Measurements from ENCODE around the gene POU6F2. TPM values are rescaled to one million over a fixed set of nuclear protein-coding genes. Genes with fewer than 3 reads are reported as not detected.

POU6F2 gene
- total RNA-seq, 1 donor from 2014 or later: 3.3 TPM

GRCh38 chr7:39291628-39292410 lies 314.1 kb downstream of the POU6F2 start:
- FAIRE-seq: no peak
- DNase-seq (ENCODE audit: low spot score in 2 of 2): no peak

GRCh38 chr7:39293056-39293823 lies 315.5 kb downstream of the POU6F2 start:
- DNase-seq (ENCODE audit: low spot score in 2 of 2) (no peak), FAIRE-seq (no peak)

GRCh38 chr7:39294022-39294421 lies 316.3 kb downstream of the POU6F2 start:
- DNase-seq (ENCODE audit: low spot score in 2 of 2) (no peak), FAIRE-seq (no peak)

- no peak for DNase-seq (ENCODE audit: low spot score in 2 of 2)
These were observed 318.1 kb downstream of the POU6F2 start for GRCh38 chr7:39295796-39296195.

GRCh38 chr7:39299695-39300094 lies 322.0 kb downstream of the POU6F2 start:
- FAIRE-seq (no peak), DNase-seq (ENCODE audit: low spot score in 2 of 2) (no peak)

More at GRCh38 chr7:39295796-39296195, 318.1 kb downstream of the POU6F2 start:
- FAIRE-seq: no peak

- DNase-seq (ENCODE audit: low spot score in 2 of 2): no peak
- FAIRE-seq: no peak
These were observed 322.6 kb downstream of the POU6F2 start for GRCh38 chr7:39300276-39300675.

GRCh38 chr7:39301543-39301942 lies 323.8 kb downstream of the POU6F2 start:
- FAIRE-seq (no peak), DNase-seq (ENCODE audit: low spot score in 2 of 2) (no peak)

GRCh38 chr7:39304178-39304577 lies 326.5 kb downstream of the POU6F2 start:
- no peak for FAIRE-seq
- DNase-seq (ENCODE audit: low spot score in 2 of 2): no peak

GRCh38 chr7:39304668-39305405 lies 327.1 kb downstream of the POU6F2 start:
- no peak for DNase-seq (ENCODE audit: low spot score in 2 of 2)
- no peak for FAIRE-seq

GRCh38 chr7:39306016-39306570 lies 328.4 kb downstream of the POU6F2 start:
- no peak for FAIRE-seq
- DNase-seq (ENCODE audit: low spot score in 2 of 2): no peak

GRCh38 chr7:39310699-39311098 lies 333.0 kb downstream of the POU6F2 start:
- FAIRE-seq (no peak), DNase-seq (ENCODE audit: low spot score in 2 of 2) (no peak)

GRCh38 chr7:39312254-39312989 lies 334.7 kb downstream of the POU6F2 start:
- FAIRE-seq (no peak), DNase-seq (ENCODE audit: low spot score in 2 of 2) (no peak)

- no peak for FAIRE-seq
- DNase-seq (ENCODE audit: low spot score in 2 of 2): no peak
These were observed 335.7 kb downstream of the POU6F2 start for GRCh38 chr7:39313376-39313775.

- FAIRE-seq (no peak), DNase-seq (ENCODE audit: low spot score in 2 of 2) (no peak)
These were observed 336.3 kb downstream of the POU6F2 start for GRCh38 chr7:39313974-39314373.

- FAIRE-seq: no peak
- no peak for DNase-seq (ENCODE audit: low spot score in 2 of 2)
These were observed 339.4 kb downstream of the POU6F2 start for GRCh38 chr7:39317107-39317506.

GRCh38 chr7:39317896-39318295 lies 340.2 kb downstream of the POU6F2 start:
- no peak for FAIRE-seq
- DNase-seq (ENCODE audit: low spot score in 2 of 2): no peak

GRCh38 chr7:39321245-39321644 lies 343.5 kb downstream of the POU6F2 start:
- DNase-seq (ENCODE audit: low spot score in 2 of 2) (no peak), FAIRE-seq (no peak)

GRCh38 chr7:39321909-39322498 lies 344.3 kb downstream of the POU6F2 start:
- FAIRE-seq (no peak), DNase-seq (ENCODE audit: low spot score in 2 of 2) (no peak)

GRCh38 chr7:39324139-39324760 lies 346.5 kb downstream of the POU6F2 start:
- FAIRE-seq (no peak), DNase-seq (ENCODE audit: low spot score in 2 of 2) (no peak)
